H1 (cell line): ENCODE data around the gene SNAP47. TPM values are rescaled to one million over a fixed set of nuclear protein-coding genes. Genes with fewer than 3 reads are reported as not detected.

Experiments
- CTCF ChIA-PET: fragments of 300-600 bp; sonication (Branson Sonifier 250); formaldehyde crosslinking; loops from one replicate; lab custom pipeline; 2021; ENCODE audit not compliant: partially characterized antibody; lab: Charles Lee
- POLR2A ChIA-PET: fragments of 300-600 bp; sonication (Branson Sonifier 250); formaldehyde crosslinking; loops from one replicate; lab custom pipeline; 2021; ENCODE audit warnings: inconsistent platforms; ENCODE audit not compliant: partially characterized antibody; lab: Charles Lee
- DNase-seq, 2 experiments: peaks; one replicate each; pipeline versions ENCODE4 v3.0.0 to v3.0.0-alpha.2; 2010 to 2022; ENCODE audit warnings: low spot score in 2 of 2, low read depth in 1 of 2, mixed read lengths in 1 of 2
- FAIRE-seq: peaks from 2 replicates; lab custom pipeline; 2011; peaks lifted over from hg19 to GRCh38; lab: Jason Lieb, UNC
- H2AFZ ChIP-seq: 2 replicates; pipeline ENCODE4 v1.8.1; 2012; ENCODE audit warnings: low read length, inconsistent platforms
- H2AK5ac ChIP-seq: 2 replicates; pipeline ENCODE4 v1.6.1; 2013; ENCODE audit warnings: low read depth, low read length
- H2BK120ac ChIP-seq: replicated peaks from 2 replicates; pipeline ENCODE3; 2013; ENCODE audit warnings: low read depth, low read length, inconsistent platforms
- H2BK12ac ChIP-seq: 2 replicates; pipeline ENCODE4 v1.6.1; 2013; ENCODE audit warnings: low read depth, low read length
- H2BK15ac ChIP-seq: 2 replicates; pipeline ENCODE4 v1.6.1; 2013; ENCODE audit warnings: low read length
- H2BK20ac ChIP-seq: 2 replicates; pipeline ENCODE4 v1.6.1; 2013; ENCODE audit warnings: low read length
- H2BK5ac ChIP-seq: 2 replicates; pipeline ENCODE4 v1.6.1; 2013; ENCODE audit warnings: low read depth, low read length
- H3K14ac ChIP-seq: 2 replicates; pipeline ENCODE4 v1.6.1; 2013; ENCODE audit warnings: inconsistent platforms; ENCODE audit not compliant: insufficient read length
- H3K18ac ChIP-seq: 2 replicates; pipeline ENCODE4 v1.6.1; 2013; ENCODE audit warnings: low read length; ENCODE audit errors: extremely low read depth
- H3K23ac ChIP-seq: 2 replicates; pipeline ENCODE4 v1.6.1; 2013; ENCODE audit warnings: inconsistent platforms; ENCODE audit not compliant: insufficient read length
- H3K23me2 ChIP-seq: 2 replicates; pipeline ENCODE4 v1.6.1; 2013; ENCODE audit warnings: low read depth, low read length
- H3K27ac ChIP-seq: 2 replicates; pipeline ENCODE4 v1.6.1; 2011; ENCODE audit warnings: low read depth, low read length, inconsistent platforms
- H3K27me3 ChIP-seq, 4 experiments: replicated peaks in 1 of 4; 1 replicate in 1 of 4; 2 replicates in 3 of 4; pipeline versions ENCODE4 v1.6.1 to v1.8.1; 2011 to 2013; ENCODE audit warnings: low read length in 3 of 4, mild to moderate bottlenecking in 3 of 4, inconsistent platforms in 2 of 4, mixed read lengths in 2 of 4, moderate library complexity in 1 of 4; ENCODE audit not compliant: control insufficient read depth in 3 of 4, insufficient read depth in 3 of 4; ENCODE audit errors: extremely low read depth in 1 of 4
- H3K36me3 ChIP-seq, 4 experiments: 2 replicates each; pipeline versions ENCODE4 v1.6.1 to v1.8.1; 2011 to 2013; ENCODE audit warnings: mild to moderate bottlenecking in 4 of 4, low read length in 3 of 4, moderate library complexity in 2 of 4, control low read depth in 1 of 4, inconsistent platforms in 1 of 4; ENCODE audit not compliant: insufficient read depth in 4 of 4, control insufficient read depth in 2 of 4
- H3K4ac ChIP-seq: replicated peaks from 2 replicates; pipeline ENCODE3; 2013; ENCODE audit warnings: low read length, low read depth, mixed read lengths, inconsistent platforms; ENCODE audit not compliant: insufficient read length
- H3K4me1 ChIP-seq, 4 experiments: replicated peaks in 1 of 4; 1 replicate in 1 of 4; 2 replicates in 3 of 4; pipeline versions ENCODE4 v1.6.1 to v1.8.1; 2011 to 2013; ENCODE audit warnings: low read length in 3 of 4, inconsistent platforms in 2 of 4, mixed read lengths in 1 of 4; ENCODE audit not compliant: insufficient read depth in 4 of 4, control insufficient read depth in 3 of 4
- H3K4me2 ChIP-seq, 2 experiments: 2 replicates each; pipeline versions ENCODE4 v1.6.1 to v1.8.1; 2011 to 2013; ENCODE audit warnings: low read depth in 2 of 2, low read length in 2 of 2, control low read depth in 1 of 2, inconsistent platforms in 1 of 2, mild to moderate bottlenecking in 1 of 2; ENCODE audit not compliant: insufficient read depth in 1 of 2
- H3K4me3 ChIP-seq, 4 experiments: fragments of 200-600, 300-600 bp in 1 of 4; sonication (generic), shearing (Covaris generic), sonication (Bioruptor Twin) in 1 of 4; 2 replicates each; pipeline versions ENCODE4 v1.5.1 to v1.8.1; 2011 to 2016; ENCODE audit warnings: low read length in 4 of 4, low read depth in 3 of 4, control low read depth in 2 of 4, inconsistent platforms in 2 of 4, mild to moderate bottlenecking in 2 of 4, mixed read lengths in 1 of 4, moderate library complexity in 1 of 4; ENCODE audit not compliant: insufficient read depth in 2 of 4; ENCODE audit errors: extremely low read depth in 1 of 4
- H3K56ac ChIP-seq: replicated peaks from 2 replicates; pipeline ENCODE3; 2013; ENCODE audit warnings: low read depth, mild to moderate bottlenecking, mixed read lengths, low read length, inconsistent platforms; ENCODE audit not compliant: insufficient read length
- H3K79me1 ChIP-seq: 2 replicates; pipeline ENCODE4 v1.6.1; 2013; ENCODE audit warnings: low read depth, low read length, control low read depth
- H3K79me2 ChIP-seq, 2 experiments: 2 replicates each; pipeline versions ENCODE4 v1.6.1 to v1.8.1; 2012 to 2013; ENCODE audit warnings: low read length in 2 of 2, mild to moderate bottlenecking in 2 of 2, inconsistent platforms in 1 of 2; ENCODE audit not compliant: insufficient read depth in 2 of 2, control insufficient read depth in 1 of 2
- H3K9ac ChIP-seq, 4 experiments: replicated peaks in 1 of 4; 1 replicate in 1 of 4; 2 replicates in 3 of 4; pipeline versions ENCODE4 v1.6.1 to v1.8.1; 2011 to 2013; ENCODE audit warnings: low read depth in 3 of 4, low read length in 3 of 4, control low read depth in 2 of 4, mild to moderate bottlenecking in 2 of 4, moderate library complexity in 2 of 4, inconsistent platforms in 1 of 4; ENCODE audit errors: extremely low read depth in 1 of 4
- H3K9me3 ChIP-seq, 2 experiments: 2 replicates each; pipeline versions ENCODE4 v1.6.1 to v1.8.1; 2012 to 2013; ENCODE audit warnings: mild to moderate bottlenecking in 2 of 2, moderate library complexity in 2 of 2, control low read depth in 1 of 2, inconsistent platforms in 1 of 2, low read depth in 1 of 2, low read length in 1 of 2, mixed read lengths in 1 of 2; ENCODE audit not compliant: insufficient read depth in 2 of 2
- H4K20me1 ChIP-seq, 2 experiments: replicated peaks in 1 of 2; 2 replicates each; pipeline versions ENCODE3 to v1.8.1; 2011 to 2013; ENCODE audit warnings: inconsistent platforms in 2 of 2, low read length in 2 of 2, mild to moderate bottlenecking in 1 of 2; ENCODE audit not compliant: insufficient read depth in 2 of 2, control insufficient read depth in 1 of 2
- H4K5ac ChIP-seq: 2 replicates; pipeline ENCODE4 v1.6.1; 2013; ENCODE audit warnings: low read length, low read depth, mixed read lengths, inconsistent platforms; ENCODE audit not compliant: insufficient read length
- H4K8ac ChIP-seq: 2 replicates; pipeline ENCODE4 v1.8.0; 2013; ENCODE audit warnings: mild to moderate bottlenecking, moderate library complexity, low read length, inconsistent platforms; ENCODE audit not compliant: insufficient read depth; ENCODE audit errors: extremely low read depth
- H4K91ac ChIP-seq: replicated peaks from 2 replicates; pipeline ENCODE3; 2013; ENCODE audit warnings: low read length, mixed read lengths, inconsistent platforms; ENCODE audit not compliant: insufficient read length
- EGR1 ChIP-seq: IDR thresholded peaks from 2 replicates; pipeline ENCODE4 v1.6.1; 2011; ENCODE audit warnings: low read depth, low read length, borderline replicate concordance
- FOSL1 ChIP-seq: IDR thresholded peaks from 2 replicates; pipeline ENCODE4 v1.6.1; 2011; ENCODE audit warnings: mild to moderate bottlenecking, low read depth, low read length, moderate library complexity; ENCODE audit not compliant: insufficient read depth
- PHF8 ChIP-seq: fragments of 200-600 bp; sonication (generic); conservative IDR thresholded peaks from 2 replicates; pipeline ENCODE4 v1.7.1; 2012; ENCODE audit warnings: low read depth, mild to moderate bottlenecking, inconsistent platforms, low read length, moderate library complexity
- RNF2 ChIP-seq: fragments of 200-900, 300-1000 bp; sonication (generic); IDR thresholded peaks from 2 replicates; pipeline ENCODE4 v1.7.1; 2016; ENCODE audit warnings: borderline replicate concordance, low read depth, mild to moderate bottlenecking, antibody characterized with exemption, low read length; ENCODE audit not compliant: poor library complexity, severe bottlenecking; ENCODE audit errors: missing control alignments
- WGBS, 2 experiments: shearing (Covaris generic) in 1 of 2; methylation state at CpG; one replicate each; pipeline versions ENCODE4 v1.1.6 to v1.1.7; 2013 to 2015; ENCODE audit warnings: low lambda C conversion rate in 2 of 2, mixed read lengths in 2 of 2, inconsistent platforms in 1 of 2, low coverage in 1 of 2, missing lambda C conversion rate in 1 of 2; ENCODE audit not compliant: insufficient replicate concordance in 2 of 2, insufficient coverage in 1 of 2, insufficient read length in 1 of 2; ENCODE audit errors: extremely low coverage in 1 of 2, missing lambda C conversion rate in 1 of 2; 5-methylcytosine and 5-hydroxymethylcytosine counted together
- polyA plus RNA-seq, 7 experiments: library from polyadenylated mRNA; depleted of rRNA in 3 of 7; stranded (reverse) in 5 of 7; unstranded in 2 of 7; fragments of >200 nt in 5 of 7; fragments of 200-250 nt in 2 of 7; gene quantifications; 1 replicate in 5 of 7; 2 replicates in 1 of 7; 4 replicates in 1 of 7; pipeline versions ENCODE4 v1.2.1 to v1.2.3, GENCODE V29; 2011 to 2013; ENCODE audit warnings: missing spikeins in 2 of 7, mixed read lengths in 2 of 7
- total RNA-seq: library from RNA; stranded (reverse); fragmentation: NEBNext Ultra II Directional; extraction: Animal tissue kit (Norgen Biotek cat#: 25700); gene quantifications from 2 replicates; pipeline ENCODE4 v1.2.1, GENCODE V29; 2021

Gene SNAP47
- total and polyA plus RNA-seq, 2 of the 8 experiments (the other 6 are each of a cell fraction or from before 2014, with no cell fraction given), result 37.6 to 42.2 TPM

- Histone ChIP-seq H3K4me3 (no peak overlapping the region), H3K79me1 (peaks cover 8% of the 10 kb centered on the region), H3K4ac (no peak overlapping the region), H2BK15ac (no peak overlapping the region), H3K27ac (no peak overlapping the region), H2BK20ac (no peak overlapping the region), H4K91ac (no peak overlapping the region), H3K23ac (no peak overlapping the region), H2AK5ac (no peak overlapping the region), H3K36me3 (peaks cover 0 to 10% (median 0%) of the 10 kb centered on the region in 4 experiments; a peak in 2 of 8 replicates), H3K9me3 (no peaks in the 10 kb centered on the region), H3K27me3 (no peaks in the 10 kb centered on the region), H3K9ac (no peak overlapping the region), H2BK12ac (no peak overlapping the region), H2AFZ (no peak overlapping the region), H3K23me2 (no peaks in the 10 kb centered on the region), H2BK120ac (no peak overlapping the region), H4K8ac (no peak overlapping the region), H4K20me1 (peaks cover 0 to 15% of the 10 kb centered on the region in 2 experiments), H3K79me2 (no peaks in the 10 kb centered on the region), H3K4me2 (no peak overlapping the region), H4K5ac (no peak overlapping the region), H3K56ac (no peak overlapping the region), H2BK5ac (no peak overlapping the region; the same call in 1 of the 2 replicates), H3K4me1 (no peaks in the 10 kb centered on the region), H3K14ac (no peak overlapping the region), H3K18ac (no peak overlapping the region)
- DNase-seq, result no peak
- ChIA-PET CTCF (interaction anchor here (1.3 to 5.0 kb wide), 6 partner anchors 12 to 180 kb away, joined by 4 to 51 read pairs (median 5); no protein-coding TSS in a partner anchor), POLR2A (interaction anchor here (1.1 kb wide), 1 partner anchor 10 kb away, joined by 3 read pairs; no protein-coding TSS in a partner anchor)
- FAIRE-seq, result no peak
- 89% methylated on average over 12 of the region's 13 CpGs; no CpG with 5 or more reads in 1 of the 2 experiments for WGBS, 2 experiments
- TF ChIP-seq PHF8 (no peak), RNF2 (no peak), EGR1 (no peak), FOSL1 (no peak)
Observed at GRCh38 chr1:227774051-227774731, 39.0 kb downstream of the SNAP47 start.
